ENCODE data around the gene DLEU7.

- TF ChIP-seq, protein P1, sequence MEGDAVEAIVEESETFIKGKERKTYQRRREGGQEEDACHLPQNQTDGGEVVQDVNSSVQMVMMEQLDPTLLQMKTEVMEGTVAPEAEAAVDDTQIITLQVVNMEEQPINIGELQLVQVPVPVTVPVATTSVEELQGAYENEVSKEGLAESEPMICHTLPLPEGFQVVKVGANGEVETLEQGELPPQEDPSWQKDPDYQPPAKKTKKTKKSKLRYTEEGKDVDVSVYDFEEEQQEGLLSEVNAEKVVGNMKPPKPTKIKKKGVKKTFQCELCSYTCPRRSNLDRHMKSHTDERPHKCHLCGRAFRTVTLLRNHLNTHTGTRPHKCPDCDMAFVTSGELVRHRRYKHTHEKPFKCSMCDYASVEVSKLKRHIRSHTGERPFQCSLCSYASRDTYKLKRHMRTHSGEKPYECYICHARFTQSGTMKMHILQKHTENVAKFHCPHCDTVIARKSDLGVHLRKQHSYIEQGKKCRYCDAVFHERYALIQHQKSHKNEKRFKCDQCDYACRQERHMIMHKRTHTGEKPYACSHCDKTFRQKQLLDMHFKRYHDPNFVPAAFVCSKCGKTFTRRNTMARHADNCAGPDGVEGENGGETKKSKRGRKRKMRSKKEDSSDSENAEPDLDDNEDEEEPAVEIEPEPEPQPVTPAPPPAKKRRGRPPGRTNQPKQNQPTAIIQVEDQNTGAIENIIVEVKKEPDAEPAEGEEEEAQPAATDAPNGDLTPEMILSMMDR (IDR thresholded peaks at IDR 0.05), result no peak
- no peak for TF ChIP-seq POLR2A (IDR thresholded peaks at IDR 0.05)
These were observed 1.1 kb downstream of the DLEU7 start for GRCh38 chr13:50842251-50842989.

All from lower leg skin (tissue), 3 donors.